GM21423 (cell line): ENCODE data around the gene RAB23.
"Not testable (repeated sequence)": the region's sequence is repeated elsewhere in the genome, so short reads cannot be mapped to it uniquely, and the experiment has no call there.

Source experiments
- ATAC-seq: cut with Tn5 transposase; IDR thresholded peaks from one replicate; pipeline ENCODE4 v1.9.1; 2021; ENCODE audit warnings: mild to moderate bottlenecking, moderate library complexity; ENCODE audit not compliant: unreplicated experiment

The RAB23 gene

GRCh38 chr6:57243526-57243925 lies 21.4 kb upstream of the RAB23 start:
- not testable (repeated sequence) for ATAC-seq

- ATAC-seq: no peak
Observed at GRCh38 chr6:57242505-57242904, 20.4 kb upstream of the RAB23 start.

DNA sequence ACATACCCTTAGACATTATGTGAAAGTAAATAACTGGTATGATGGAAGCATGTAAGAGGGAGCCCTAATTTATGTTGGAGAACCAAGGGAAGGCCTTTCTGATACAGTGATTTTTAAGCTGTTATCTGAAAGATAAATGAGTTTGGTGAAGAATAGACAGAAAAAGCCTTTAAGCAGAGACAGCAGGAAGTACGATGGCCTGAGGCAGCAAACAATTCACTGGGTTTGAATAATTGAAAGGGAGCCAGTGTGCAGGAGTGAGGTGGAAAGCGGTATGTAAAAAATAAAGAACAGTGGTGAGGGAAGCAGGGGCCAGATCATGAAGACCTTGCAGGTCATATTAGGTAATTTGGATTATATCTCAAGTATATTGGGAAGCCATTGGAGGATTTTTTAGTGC lies 4.1 kb upstream of the RAB23 start:
- ATAC-seq: no peak

DNA sequence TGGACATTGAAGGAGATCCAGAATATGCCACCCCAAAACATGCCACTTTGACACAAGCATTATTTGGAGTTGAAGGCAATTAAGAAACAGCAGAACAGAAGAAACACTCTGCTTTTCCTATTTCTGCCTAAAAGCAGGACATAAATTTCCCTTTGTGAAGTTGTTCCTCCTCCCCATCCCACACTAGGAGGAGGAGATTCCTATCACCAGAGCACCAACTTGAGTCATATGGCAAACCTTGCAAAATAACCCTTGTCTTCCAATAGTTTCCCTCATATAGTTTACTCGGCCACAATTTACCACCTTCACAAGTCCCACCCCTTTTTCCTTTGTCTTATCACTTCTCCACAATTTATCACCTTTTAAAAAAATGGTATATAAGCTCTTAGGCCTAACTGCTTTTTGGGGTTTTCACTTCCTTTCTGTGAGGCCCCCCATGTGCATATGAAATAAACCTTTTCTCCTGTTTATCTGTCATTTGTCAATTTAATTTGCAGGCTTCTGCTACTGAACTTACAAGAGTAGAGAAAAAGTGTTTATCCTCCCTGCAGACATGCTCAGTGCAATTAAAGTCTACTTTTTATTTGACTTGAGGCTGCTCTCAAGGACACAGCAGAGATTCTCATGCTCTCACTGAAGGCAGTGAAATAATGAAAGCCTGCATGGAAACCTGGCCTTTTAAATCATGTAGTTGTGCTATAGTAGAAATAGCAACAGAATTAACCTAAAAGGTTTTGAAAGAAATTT lies 2.8 kb upstream of the RAB23 start:
- no peak for ATAC-seq

- no peak for ATAC-seq
Observed at GRCh38 chr6:57222743-57223077, 603 bp upstream of the RAB23 start.

DNA sequence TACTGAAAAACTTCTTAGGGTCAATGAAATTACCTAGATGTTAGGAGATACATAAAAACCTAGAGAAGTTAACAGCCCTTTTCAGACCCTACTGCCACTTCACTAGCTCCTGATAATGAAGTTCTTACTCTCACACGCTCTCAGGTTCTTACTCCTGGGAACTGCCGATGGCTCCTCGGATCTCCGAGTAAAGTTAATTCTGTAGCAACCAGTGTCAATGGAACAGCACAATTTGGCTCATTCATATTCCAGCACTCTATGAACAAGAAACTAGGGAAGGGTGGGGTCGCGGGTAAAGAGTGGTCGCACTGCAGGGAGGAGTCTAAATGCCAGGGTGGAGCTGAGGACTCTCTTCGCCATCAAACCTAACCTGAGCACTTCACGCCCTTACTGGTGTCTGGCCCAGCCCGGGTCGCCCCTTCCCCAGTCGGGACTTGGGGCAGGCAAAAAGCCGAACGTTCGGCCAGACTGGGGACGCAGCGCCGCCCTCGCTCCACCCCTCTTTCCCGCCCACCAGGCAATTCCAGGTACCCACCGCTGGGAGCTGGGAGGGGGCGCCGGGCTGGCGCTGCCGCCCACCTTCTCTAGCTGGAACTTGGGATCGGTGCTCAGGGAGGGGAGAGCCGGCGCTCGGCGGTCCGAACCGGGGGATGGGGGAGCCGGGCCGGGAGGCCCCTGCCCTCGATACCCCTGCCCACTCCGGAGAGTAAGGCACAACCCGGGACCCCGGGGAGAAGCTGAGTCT lies 744 bp downstream of the RAB23 start:
- peak; percentile 54 for ATAC-seq

- ATAC-seq: no peak
Observed at GRCh38 chr6:57220083-57220703, 1.9 kb downstream of the RAB23 start.

DNA sequence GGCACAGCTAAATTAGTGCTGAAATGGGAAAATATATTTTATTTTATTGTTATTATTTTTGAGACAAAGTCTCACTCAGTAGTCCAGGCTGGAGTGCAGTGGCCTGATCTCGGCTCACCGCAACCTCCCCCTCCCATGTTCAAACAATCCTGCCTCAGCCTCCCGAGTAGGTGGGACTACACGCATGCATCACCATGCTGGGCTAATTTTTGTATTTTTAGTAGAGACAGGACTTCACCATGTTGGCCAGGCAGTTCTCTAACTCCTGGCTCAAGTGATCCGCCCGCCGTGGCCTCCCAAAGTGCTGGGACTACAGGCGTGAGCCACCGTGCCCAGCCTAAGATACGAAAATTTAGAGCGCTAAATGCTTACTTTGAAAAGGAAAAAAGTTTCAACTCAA lies 4.8 kb downstream of the RAB23 start:
- no peak for ATAC-seq

DNA sequence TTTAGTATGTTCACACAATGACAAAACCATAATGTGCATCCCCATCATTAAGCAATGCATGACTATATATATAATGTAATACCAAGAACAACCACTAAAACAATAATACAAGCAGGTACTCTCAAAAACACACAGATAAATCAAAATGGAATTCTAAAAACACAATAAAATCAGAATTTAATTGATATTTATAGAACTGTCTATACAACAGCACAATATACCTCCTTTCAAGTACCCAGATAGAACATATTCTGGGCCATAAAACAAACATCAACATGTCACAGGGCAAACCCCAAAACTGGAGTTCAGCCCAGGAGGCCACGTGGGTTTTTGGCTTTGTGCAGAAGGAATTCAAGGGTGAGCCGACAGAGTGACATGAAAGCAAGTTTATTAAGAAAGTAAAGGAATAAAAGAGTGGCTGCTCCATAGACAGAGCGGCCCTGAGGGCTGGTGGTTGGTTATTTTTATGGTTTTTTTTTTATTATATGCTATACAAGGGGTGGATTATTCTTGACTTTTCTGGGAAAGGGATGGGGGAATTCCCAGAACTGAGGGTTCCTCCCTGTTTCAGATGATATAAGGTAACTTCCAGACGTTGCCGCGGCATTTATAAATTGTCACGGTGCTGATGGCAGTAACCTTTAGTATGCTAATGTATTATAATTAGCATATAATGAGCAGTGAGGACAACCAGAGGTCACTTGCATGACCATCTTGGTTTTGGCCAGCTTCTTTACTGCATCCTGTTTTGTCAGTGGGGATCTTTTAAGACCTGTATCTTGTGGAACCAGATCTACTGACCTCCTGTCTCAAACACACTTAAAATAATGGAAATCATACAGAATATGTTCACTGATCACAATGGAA lies 5.6 kb downstream of the RAB23 start:
- ATAC-seq: no peak

DNA sequence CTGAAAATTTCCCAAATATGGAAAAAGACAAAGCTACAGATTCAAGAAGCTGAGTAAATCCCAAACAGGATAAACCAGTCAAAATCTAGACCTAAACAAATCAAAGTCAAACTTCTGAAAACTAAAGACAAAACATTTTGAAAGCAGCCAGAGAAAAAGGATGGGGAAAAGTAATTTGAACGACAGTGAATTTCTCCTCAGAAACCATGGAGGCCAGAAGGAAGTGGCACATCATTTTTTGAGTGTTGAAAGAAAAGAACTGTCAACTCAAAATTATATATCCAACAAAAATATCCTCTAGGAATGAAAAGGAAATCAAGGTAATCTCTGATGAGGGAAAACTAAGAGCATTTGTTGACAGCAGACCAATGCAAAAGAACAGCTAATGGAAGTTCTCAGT lies 6.8 kb downstream of the RAB23 start:
- no peak for ATAC-seq

DNA sequence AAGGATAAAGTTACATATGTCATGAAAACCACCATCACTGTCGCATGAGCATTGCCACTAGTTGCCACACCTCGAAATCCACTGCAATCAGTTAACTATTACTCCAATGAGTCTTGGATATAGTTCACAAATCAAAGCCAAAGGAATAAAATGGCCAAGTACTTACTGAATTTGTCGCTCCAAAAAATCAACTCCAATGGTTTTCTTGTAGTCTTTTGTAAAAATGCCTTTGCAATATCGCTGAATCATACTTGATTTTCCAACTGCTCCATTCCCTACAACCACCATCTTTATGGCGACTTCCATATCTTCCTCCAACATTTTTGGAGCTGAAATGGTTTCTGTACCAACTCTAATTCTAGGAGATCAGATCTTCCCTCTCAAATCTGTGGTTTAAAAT lies 12.0 kb downstream of the RAB23 start:
- ATAC-seq: no peak

GRCh38 chr6:57209030-57209429 lies 13.1 kb downstream of the RAB23 start:
- no peak for ATAC-seq

GRCh38 chr6:57207872-57208271 lies 14.2 kb downstream of the RAB23 start:
- no peak for ATAC-seq

DNA sequence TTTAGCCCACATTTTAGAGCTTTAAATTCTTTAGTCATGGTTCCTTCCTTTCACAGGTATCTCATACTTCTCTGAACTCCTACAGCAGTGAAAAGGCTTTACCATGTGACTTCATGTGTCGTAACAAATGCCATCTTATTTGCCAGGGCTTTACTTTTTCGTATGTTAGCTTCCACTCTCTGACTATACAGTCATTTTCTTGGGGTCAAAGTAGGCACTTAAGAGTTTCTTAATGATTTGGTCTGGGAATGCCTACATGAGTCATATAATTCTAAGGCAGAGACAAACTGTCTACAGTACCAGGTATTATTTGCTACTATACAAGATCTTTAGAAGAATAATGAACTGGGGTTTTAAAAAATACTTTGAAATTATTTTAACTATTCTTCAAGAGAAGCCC lies 15.0 kb downstream of the RAB23 start:
- ATAC-seq: no peak

- ATAC-seq: no peak
Observed at GRCh38 chr6:57205550-57206328, 16.4 kb downstream of the RAB23 start.

GRCh38 chr6:57201718-57202117 lies 20.4 kb downstream of the RAB23 start:
- no peak for ATAC-seq

DNA sequence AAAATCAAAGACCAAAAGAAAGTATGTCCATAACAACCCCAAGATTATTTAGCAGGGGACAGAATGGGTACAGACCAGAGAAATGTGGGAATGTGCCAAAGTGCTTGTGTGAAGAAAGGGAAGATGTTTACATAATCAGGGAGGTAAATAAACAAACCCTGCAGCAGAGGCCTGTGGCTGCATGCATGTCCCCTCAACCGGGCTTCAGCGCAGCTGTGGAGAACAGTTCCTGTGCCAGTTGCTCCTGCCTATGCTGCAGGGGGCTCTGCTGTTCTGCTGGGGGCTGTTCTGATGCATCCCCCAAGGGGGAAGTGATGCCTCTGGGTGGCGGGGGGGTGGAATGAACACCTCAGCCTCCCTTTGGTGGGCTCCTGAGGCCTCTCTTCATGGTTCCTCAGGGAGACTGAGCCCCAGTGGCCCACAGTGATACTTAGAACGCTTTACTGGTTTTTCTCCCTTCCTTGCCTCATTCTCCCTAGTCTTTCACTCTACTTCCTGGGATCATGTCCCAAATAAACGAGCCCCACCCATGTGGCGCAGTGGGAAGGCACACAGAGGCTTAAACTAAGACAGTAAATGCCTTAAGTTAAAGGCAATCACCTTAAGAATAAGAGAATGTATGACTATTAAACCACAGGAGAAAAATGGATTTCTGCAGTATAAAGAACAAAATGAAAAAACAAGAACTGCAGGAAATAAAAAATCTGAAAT lies 23.0 kb downstream of the RAB23 start:
- ATAC-seq: no peak

- ATAC-seq: no peak
Observed at GRCh38 chr6:57195457-57195856, 26.6 kb downstream of the RAB23 start.

DNA sequence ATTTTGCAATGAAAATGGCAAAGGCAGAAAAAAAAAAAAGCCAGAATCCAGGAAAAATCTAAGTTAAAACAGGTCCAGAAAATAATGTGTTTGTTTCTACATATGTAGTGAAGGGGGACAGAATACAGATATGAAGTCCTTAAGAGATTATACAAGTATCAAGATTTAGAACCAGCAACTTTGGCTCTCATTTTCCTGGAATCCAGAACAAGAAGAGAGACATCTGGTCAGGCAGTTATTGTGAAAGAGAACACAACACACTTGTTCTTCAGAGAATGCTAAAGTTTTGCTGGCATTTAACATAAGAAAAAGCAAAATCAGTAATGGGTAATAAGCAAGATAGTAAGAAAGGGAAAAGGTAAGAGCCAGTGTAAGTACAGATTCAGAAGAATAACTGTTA lies 28.9 kb downstream of the RAB23 start:
- no peak for ATAC-seq

DNA sequence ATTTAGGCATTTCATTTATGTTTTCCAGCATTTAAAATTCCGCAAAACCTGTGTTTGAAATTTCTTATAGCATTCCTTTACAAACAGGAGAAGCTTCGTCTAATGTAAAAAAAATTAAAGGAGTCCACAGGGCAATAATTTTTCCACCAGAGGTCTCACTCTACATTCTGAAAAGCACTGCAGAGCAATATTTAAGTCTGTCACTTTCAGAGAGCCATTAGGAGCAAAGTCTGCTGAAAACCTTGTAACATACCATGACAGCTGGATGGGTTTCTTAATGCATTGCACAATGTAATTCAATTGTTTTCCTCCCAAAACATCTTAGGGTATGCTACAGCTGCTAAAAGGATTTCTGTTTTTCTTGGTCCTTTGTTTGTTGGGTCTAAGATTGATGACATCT lies 32.0 kb downstream of the RAB23 start:
- ATAC-seq: no peak
